Rectal smooth muscle tissue (tissue), 1 donor: Measurements from ENCODE around the gene UBN1.

Source experiments
- H3K27ac ChIP-seq: one replicate; pipeline ENCODE4 v1.7.0; 2013; ENCODE audit warnings: low read depth, low read length, inconsistent platforms
- H3K27me3 ChIP-seq: one replicate; pipeline ENCODE4 v1.7.0; 2013; ENCODE audit warnings: low read length; ENCODE audit not compliant: control insufficient read depth, insufficient read depth
- H3K36me3 ChIP-seq: one replicate; pipeline ENCODE4 v1.7.0; 2013; ENCODE audit warnings: low read length; ENCODE audit not compliant: control insufficient read depth, insufficient read depth
- H3K4me1 ChIP-seq: one replicate; pipeline ENCODE4 v1.7.0; 2013; ENCODE audit warnings: low read length; ENCODE audit not compliant: control insufficient read depth, insufficient read depth
- H3K4me3 ChIP-seq: one replicate; pipeline ENCODE4 v1.7.0; 2013; ENCODE audit warnings: low read length
- H3K9ac ChIP-seq: one replicate; pipeline ENCODE4 v1.7.0; 2013; ENCODE audit warnings: low read length

UBN1 gene

DNA sequence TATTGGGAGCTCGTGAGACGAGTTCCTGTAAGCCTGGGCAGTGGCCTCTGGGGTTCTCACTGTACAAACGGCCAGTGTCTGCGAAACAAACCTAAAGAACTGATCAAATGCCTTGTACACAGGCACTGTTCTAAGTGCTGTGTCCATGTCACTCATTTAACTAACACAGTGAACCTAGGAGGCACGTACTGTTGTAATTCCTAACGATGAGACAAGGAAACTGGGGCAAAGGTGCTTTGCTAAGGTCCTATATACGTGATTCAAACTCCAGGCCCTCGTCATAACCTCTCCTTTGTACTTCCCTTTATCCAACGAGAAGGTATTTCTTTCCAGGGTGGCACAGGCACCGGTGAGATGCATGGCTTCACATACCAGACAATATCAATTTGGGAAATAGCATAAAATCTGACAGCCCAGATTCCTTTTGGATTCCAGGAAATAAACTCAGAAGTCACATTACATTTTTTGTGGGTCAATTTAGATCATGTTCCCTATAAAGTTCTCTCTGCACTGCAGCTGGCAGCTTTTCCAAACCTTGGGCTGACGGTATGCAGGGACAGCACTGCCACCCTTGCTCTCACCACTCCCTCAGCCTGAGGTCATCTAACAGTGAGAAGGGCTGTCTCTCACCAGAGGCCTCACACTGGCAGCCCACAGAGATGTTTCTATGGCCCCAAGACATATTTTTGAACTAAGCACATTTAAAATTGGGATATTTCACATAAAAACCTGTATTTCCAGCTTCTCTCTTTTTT is 18.5 kb upstream of the UBN1 start:
- Histone ChIP-seq H3K4me3 (no peak overlapping the region), H3K9ac (no peak overlapping the region), H3K27me3 (no peaks in the 10 kb centered on the region), H3K4me1 (no peaks in the 10 kb centered on the region), H3K27ac (no peak overlapping the region), H3K36me3 (peaks cover 51% of the 10 kb centered on the region)

DNA sequence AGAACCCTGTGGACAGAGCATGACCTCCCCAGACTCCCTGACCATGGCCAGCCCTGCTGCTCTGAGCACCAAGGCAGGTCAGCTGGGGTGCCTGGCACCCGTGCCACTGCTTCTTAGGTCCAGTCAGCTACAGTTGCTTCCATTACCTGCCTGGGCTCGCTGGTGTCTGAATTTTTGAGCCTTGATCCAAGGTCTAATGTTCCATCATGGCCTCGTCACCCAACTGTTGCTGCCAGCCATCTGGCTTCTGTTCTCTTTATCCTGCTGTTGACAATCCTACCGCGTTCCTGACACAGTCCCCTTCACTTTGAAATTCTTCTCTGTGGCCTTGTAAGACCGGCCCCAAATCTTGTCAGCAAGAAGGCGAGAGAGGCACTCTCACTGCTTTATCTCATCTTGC is 16.9 kb upstream of the UBN1 start:
- Histone ChIP-seq H3K4me3 (no peak overlapping the region), H3K9ac (no peak overlapping the region), H3K4me1 (no peaks in the 10 kb centered on the region), H3K36me3 (peaks cover 48% of the 10 kb centered on the region), H3K27me3 (no peaks in the 10 kb centered on the region), H3K27ac (no peak overlapping the region)

DNA sequence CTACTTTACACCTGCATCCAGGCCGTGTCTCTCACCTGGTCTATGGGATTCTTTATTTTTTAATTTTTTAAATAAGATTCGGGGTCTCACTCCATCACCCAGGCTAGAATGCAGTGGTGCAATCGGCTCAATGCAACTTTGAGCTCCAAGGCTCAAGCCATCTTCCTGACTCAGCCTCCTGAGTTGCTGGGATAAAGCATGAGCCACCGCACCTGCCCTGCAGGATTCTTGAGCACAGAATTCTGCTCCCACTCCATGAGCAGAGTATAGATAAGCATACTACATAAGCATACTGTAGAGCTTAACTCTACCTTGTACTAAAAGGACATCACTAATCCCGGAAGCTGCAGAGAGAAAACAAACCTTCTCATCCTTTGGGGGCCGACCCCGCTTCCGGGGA is 15.7 kb upstream of the UBN1 start:
- H3K27me3 ChIP-seq, result no peaks in the 10 kb centered on the region
- no peak overlapping the region for H3K4me3 ChIP-seq
- H3K4me1 ChIP-seq, result no peaks in the 10 kb centered on the region
- no peak overlapping the region for H3K9ac ChIP-seq
- H3K27ac ChIP-seq, result no peak overlapping the region
- peaks cover 52% of the 10 kb centered on the region for H3K36me3 ChIP-seq

DNA sequence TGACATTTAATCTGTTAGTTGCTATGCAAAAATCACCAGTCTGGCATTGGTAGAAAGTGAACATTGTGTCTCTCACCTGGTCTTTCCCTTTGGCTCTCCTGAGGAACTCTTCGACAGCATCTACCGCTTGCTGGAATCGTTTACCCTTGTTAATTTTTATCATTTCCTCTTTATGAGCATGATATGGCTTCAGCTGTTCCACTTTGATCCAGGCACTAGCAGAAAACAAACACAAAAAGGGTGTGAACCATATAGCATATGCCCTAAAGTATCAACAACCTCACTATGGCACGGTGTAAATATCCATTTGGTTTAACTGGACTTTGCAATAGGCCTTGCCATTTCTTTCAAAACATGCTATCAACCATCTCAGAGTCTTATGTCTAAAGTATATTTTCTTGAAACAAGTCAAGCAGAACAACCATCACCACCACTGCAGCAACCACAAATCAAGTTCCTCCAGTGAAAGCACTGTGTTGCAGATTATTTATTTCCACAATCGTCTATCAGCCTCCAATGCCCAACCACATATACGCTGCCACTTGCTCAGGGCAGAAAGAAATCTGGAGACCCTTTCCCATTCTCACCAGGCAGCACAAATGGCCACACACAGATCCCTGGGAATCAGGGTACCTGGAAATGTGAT is 14.5 kb upstream of the UBN1 start:
- Histone ChIP-seq H3K9ac (no peak overlapping the region), H3K36me3 (peaks cover 46% of the 10 kb centered on the region), H3K4me1 (no peaks in the 10 kb centered on the region), H3K27ac (no peak overlapping the region), H3K4me3 (no peak overlapping the region), H3K27me3 (no peaks in the 10 kb centered on the region)

DNA sequence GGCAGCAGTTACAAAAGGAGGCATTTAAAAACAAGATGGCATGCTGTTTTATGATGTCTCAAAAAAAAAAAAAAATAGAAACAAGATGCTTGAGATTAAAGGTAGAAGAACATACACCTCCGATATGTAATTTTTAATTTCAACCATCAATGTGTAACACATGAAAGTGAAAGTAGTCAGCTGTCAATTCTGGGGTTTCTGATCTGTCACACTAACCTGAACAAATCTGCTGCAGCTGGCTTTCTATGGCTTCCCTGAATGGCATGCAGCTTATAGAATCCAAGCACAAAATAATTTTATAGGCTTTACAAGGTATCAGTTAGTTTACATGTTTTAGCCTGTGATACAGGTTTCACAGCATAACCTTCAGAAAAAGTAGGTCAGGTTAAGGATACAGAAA is 13.7 kb upstream of the UBN1 start:
- Histone ChIP-seq H3K4me3 (no peak overlapping the region), H3K27ac (no peak overlapping the region), H3K4me1 (no peaks in the 10 kb centered on the region), H3K9ac (no peak overlapping the region), H3K36me3 (peaks cover 47% of the 10 kb centered on the region), H3K27me3 (no peaks in the 10 kb centered on the region)

DNA sequence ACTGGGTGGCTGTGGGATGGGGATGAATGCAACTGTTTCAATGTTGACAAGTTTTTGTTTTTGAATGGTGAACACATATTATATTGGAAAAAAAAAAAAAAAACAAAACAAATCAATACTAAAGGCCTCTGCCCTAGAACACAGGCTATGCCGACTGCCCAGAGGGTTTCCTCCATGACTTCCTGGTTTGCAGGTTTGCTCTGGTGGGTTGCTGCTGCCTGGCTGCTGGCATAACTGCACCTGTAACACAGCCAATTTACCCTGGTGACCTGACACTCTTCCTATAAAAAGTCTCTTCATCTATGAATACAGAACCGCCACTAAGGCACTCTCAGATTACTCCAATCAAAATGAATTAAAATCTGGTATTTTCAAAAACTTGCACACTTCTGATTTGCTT is 10.6 kb upstream of the UBN1 start:
- no peak overlapping the region for H3K27ac ChIP-seq
- no peak overlapping the region for H3K9ac ChIP-seq
- peaks cover 37% of the 10 kb centered on the region for H3K36me3 ChIP-seq
- H3K4me1 ChIP-seq, result no peaks in the 10 kb centered on the region
- H3K4me3 ChIP-seq, result no peak overlapping the region
- H3K27me3 ChIP-seq, result no peaks in the 10 kb centered on the region

DNA sequence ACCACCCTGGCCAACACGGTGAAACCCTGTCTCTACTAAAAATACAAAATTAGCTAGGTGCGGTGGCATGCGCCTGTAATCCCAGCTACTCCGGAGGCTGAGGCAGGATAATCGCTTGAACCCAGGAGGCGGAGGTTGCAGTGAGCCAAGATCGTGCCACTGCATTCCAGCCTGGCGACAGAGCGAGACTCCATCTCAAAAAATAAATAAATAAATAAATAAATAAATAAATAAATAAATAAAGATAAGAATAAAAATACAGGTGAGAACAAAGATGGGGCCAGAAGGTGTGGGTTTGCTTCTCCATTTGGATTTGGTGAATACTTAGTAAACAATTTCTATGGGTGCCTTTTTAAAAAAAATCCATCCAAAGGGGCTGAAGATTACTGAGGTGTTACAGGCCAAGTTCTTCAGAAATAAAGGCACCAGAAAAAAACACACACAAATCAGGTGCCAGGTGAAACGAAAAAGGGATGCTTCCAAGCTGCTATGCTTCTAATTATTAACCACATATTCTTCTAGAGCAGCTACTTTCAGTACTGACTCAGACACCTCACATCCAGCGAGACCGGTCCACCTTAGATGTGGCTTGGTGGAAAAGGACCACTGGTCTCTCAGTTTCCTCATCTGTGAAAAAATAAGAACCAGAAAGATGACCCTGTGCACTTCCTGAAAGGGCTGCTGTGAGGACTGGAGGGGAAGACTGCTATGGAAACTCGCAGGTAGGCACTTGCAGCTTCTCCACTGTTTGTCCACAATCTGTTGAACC is 9.4 kb upstream of the UBN1 start:
- no peak overlapping the region for H3K27ac ChIP-seq
- H3K4me3 ChIP-seq, result no peak overlapping the region
- H3K4me1 ChIP-seq, result no peaks in the 10 kb centered on the region
- H3K9ac ChIP-seq, result no peak overlapping the region
- H3K27me3 ChIP-seq, result no peaks in the 10 kb centered on the region
- peaks cover 32% of the 10 kb centered on the region for H3K36me3 ChIP-seq

DNA sequence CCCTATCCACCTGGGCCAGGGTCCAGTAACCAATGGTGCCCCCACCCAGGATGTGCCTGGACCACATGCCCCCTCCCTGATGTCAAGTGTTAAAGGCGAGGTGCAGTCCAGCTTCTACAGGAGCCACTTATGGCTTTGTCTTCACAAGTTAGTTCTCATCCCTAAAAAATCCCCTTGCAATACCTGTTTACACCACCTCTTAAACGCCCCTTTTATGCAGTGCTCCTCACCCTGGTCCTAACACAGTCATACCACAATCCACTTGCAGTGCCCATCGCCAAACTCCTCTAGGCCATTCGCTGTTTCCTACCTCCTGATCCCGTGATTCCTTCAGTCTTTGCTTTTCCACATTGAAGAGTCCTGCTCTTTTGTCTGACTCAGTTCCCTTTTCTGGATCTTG is 7.3 kb upstream of the UBN1 start:
- H3K36me3 ChIP-seq, result peaks cover 40% of the 10 kb centered on the region
- H3K27me3 ChIP-seq, result no peaks in the 10 kb centered on the region
- H3K9ac ChIP-seq, result no peak overlapping the region
- no peak overlapping the region for H3K4me3 ChIP-seq
- H3K4me1 ChIP-seq, result no peaks in the 10 kb centered on the region
- H3K27ac ChIP-seq, result no peak overlapping the region

DNA sequence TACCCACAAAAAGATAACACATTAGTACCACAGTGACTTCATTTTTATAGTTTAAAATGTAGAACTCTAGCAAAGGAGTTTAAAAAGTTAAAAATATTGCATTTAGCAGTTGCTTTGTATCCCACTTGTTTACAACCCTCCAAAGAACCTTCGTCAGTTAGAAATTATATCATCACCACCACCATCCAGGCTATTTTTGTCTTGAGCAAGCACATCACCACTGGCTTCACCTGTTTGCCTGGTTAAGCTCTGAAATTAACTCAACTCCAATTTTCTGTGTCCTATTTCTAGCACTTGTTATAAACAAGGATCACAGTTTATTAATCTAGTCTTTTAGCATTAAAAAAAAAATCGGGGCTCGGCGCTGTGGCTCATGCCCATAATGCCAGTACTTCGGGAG is 6.3 kb upstream of the UBN1 start:
- peaks cover 6% of the 10 kb centered on the region for H3K4me1 ChIP-seq
- H3K27ac ChIP-seq, result no peak overlapping the region
- peaks cover 36% of the 10 kb centered on the region for H3K36me3 ChIP-seq
- H3K4me3 ChIP-seq, result no peak overlapping the region
- H3K27me3 ChIP-seq, result no peaks in the 10 kb centered on the region
- no peak overlapping the region for H3K9ac ChIP-seq

DNA sequence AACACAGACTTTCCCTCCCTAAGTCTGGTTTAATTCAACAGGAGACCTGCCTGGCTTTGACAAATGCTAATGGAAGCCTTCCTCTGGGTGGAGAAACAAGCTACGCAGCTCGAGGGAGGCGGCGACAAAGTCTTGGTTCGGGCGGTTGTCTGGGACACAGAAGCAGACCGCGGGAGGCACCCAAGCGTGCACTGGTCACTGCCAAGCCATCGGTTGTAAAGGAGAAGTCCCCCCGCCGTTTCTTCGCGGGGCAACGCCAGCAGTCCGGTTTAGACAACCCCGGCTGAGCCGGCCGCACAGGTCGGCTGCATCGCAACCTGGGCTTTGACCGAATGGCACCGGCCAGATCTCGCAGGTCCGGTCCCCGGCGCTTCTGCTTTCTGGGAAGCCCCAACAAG is 779 bp upstream of the UBN1 start:
- Histone ChIP-seq H3K27ac (peak overlapping the region; percentile 90), H3K36me3 (peaks cover 18% of the 10 kb centered on the region), H3K4me3 (peak overlapping the region; percentile 86), H3K27me3 (no peaks in the 10 kb centered on the region), H3K4me1 (peaks cover 13% of the 10 kb centered on the region), H3K9ac (peak overlapping the region; percentile 66)

DNA sequence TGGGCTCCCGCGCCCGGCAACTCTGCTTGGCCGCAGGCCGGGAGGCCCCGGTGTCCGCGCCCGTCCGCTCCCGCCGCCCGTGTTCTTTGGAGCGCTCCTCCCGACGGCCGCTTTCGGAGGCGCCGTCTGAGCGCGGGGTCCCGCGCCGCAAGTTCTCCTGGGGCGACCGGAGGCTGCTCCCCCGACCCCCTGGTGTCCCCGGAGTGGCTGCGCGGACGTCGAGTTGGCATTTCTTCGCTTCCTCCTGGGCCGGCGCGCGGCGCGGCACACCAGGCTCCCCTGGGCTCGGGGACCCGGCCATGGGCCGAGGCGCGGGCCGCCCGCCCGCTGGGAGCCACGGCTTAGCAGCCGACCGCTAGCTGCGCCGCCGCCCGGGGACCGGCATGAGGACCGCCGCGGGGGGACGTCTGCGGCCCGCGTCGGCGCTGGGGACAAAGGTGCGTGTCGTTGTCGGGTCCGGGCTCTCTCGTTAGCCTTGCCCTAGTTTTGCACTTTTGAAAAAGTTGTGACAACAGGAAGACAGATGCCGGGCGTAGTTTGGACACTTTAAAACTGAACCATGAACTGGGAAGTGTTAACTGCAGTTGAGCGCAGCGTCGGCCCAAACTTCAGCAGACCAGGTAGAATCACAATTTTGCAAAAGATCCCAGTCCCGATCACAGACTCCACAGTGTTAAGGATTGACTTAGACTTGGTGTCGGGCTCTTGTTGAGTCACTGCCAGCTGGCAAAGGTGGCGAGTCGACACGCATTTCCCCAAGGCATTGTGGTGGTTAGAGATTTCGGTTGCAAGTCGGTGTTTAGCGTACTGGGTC is 700 bp downstream of the UBN1 start:
- Histone ChIP-seq H3K4me3 (peak overlapping the region; percentile 86), H3K9ac (peak overlapping the region; percentile 83), H3K4me1 (peaks cover 13% of the 10 kb centered on the region), H3K36me3 (peaks cover 13% of the 10 kb centered on the region), H3K27me3 (no peaks in the 10 kb centered on the region), H3K27ac (peak overlapping the region; percentile 90)

DNA sequence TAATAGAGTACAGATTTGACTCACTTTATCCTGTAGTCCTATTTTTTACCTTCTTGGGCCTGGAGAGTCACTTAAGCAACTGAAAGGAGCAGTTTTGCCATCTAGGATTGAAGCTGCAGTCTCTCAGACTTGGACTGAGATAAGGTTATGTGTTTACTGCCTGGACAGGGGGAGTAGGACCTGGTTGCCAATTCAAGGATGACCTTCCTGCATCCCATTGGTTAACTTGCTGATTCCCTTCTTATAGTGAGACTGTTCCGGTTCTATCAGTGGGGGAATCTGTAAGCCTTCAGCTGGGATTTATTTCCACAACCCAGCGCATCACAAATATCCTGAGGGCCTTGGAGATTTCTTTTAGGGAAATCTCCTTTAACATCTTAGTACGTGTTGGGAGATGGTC is 2.9 kb downstream of the UBN1 start:
- H3K27ac ChIP-seq, result no peak overlapping the region
- no peak overlapping the region for H3K4me3 ChIP-seq
- H3K36me3 ChIP-seq, result peaks cover 3% of the 10 kb centered on the region
- H3K27me3 ChIP-seq, result no peaks in the 10 kb centered on the region
- H3K9ac ChIP-seq, result no peak overlapping the region
- H3K4me1 ChIP-seq, result peaks cover 13% of the 10 kb centered on the region
